ENCODE results near the gene SUGP2.
A peak's percentile ranks its signal among the peaks of the same experiment; 100 is the strongest.

Gene SUGP2

GRCh38 chr19:19059018-19059836 lies 25.9 kb upstream of the SUGP2 start:
- no peak for DNase-seq (ENCODE audit: low spot score)

GRCh38 chr19:19057720-19058119 lies 24.4 kb upstream of the SUGP2 start:
- no peak for DNase-seq (ENCODE audit: low spot score)

GRCh38 chr19:19057317-19057716 lies 24.0 kb upstream of the SUGP2 start:
- DNase-seq (ENCODE audit: low spot score) = no peak

- DNase-seq (ENCODE audit: low spot score) = no peak
These were observed 23.4 kb upstream of the SUGP2 start for GRCh38 chr19:19056636-19057275.

- no peak for DNase-seq (ENCODE audit: low spot score)
These were observed 22.4 kb upstream of the SUGP2 start for GRCh38 chr19:19055701-19056100.

- DNase-seq (ENCODE audit: low spot score) = no peak
These were observed 21.7 kb upstream of the SUGP2 start for GRCh38 chr19:19054939-19055440.

GRCh38 chr19:19054315-19054938 lies 21.1 kb upstream of the SUGP2 start:
- DNase-seq (ENCODE audit: low spot score) = no peak

GRCh38 chr19:19053508-19054314 lies 20.4 kb upstream of the SUGP2 start:
- peak; percentile 60 for DNase-seq (ENCODE audit: low spot score)

GRCh38 chr19:19052921-19053320 lies 19.6 kb upstream of the SUGP2 start:
- no peak for DNase-seq (ENCODE audit: low spot score)

- DNase-seq (ENCODE audit: low spot score) = no peak
These were observed 18.3 kb upstream of the SUGP2 start for GRCh38 chr19:19051478-19052213.

- DNase-seq (ENCODE audit: low spot score) = no peak
These were observed 17.4 kb upstream of the SUGP2 start for GRCh38 chr19:19050731-19051130.

- no peak for DNase-seq (ENCODE audit: low spot score)
These were observed 16.8 kb upstream of the SUGP2 start for GRCh38 chr19:19050104-19050503.

GRCh38 chr19:19049406-19049805 lies 16.1 kb upstream of the SUGP2 start:
- no peak for DNase-seq (ENCODE audit: low spot score)

- no peak for DNase-seq (ENCODE audit: low spot score)
These were observed 10.6 kb upstream of the SUGP2 start for GRCh38 chr19:19043881-19044280.

- no peak for DNase-seq (ENCODE audit: low spot score)
These were observed 10.2 kb upstream of the SUGP2 start for GRCh38 chr19:19043481-19043880.

GRCh38 chr19:19042732-19043280 lies 9.5 kb upstream of the SUGP2 start:
- DNase-seq (ENCODE audit: low spot score) = no peak

- no peak for DNase-seq (ENCODE audit: low spot score)
These were observed 7.1 kb upstream of the SUGP2 start for GRCh38 chr19:19040417-19040816.

- DNase-seq (ENCODE audit: low spot score) = no peak
These were observed 6.6 kb upstream of the SUGP2 start for GRCh38 chr19:19039901-19040300.

- peak; percentile 79 for DNase-seq (ENCODE audit: low spot score)
These were observed 897 bp upstream of the SUGP2 start for GRCh38 chr19:19034204-19034624.

GRCh38 chr19:19033176-19033425 lies 216 bp downstream of the SUGP2 start:
- DNase-seq (ENCODE audit: low spot score) = no peak

- peak; percentile 96 for DNase-seq (ENCODE audit: low spot score)
These were observed 719 bp downstream of the SUGP2 start for GRCh38 chr19:19032420-19033175.

Measured in cerebellar cortex (tissue), 1 donor.